ENCODE results near the gene MTA2.
"Not testable (repeated sequence)": the region's sequence is repeated elsewhere in the genome, so short reads cannot be mapped to it uniquely, and the experiment has no call there.

DNA sequence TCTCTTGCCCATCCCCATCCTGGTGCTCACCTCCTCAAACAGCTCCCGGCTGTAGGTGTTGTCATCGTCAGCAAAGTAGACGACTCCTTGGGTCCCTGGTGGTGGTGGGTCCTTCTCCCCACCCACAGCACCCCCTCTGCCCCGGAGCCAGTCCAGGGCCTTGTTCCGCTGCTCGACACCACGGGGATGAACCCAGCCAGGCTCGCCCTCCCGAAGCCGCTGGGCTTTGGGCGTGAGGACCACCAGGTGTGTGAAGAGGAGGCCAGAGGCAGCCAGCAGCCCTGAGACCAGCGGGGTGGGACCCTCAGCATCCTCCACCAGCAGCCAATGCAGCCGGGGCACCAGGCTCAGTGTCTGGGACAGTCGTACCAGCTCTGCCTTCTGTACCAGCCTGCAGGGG lies 15.3 kb upstream of the MTA2 start:
- TF ChIP-seq POLR2A (IDR thresholded peaks at IDR 0.05), result not testable (repeated sequence)
- TF ChIP-seq, protein P1, sequence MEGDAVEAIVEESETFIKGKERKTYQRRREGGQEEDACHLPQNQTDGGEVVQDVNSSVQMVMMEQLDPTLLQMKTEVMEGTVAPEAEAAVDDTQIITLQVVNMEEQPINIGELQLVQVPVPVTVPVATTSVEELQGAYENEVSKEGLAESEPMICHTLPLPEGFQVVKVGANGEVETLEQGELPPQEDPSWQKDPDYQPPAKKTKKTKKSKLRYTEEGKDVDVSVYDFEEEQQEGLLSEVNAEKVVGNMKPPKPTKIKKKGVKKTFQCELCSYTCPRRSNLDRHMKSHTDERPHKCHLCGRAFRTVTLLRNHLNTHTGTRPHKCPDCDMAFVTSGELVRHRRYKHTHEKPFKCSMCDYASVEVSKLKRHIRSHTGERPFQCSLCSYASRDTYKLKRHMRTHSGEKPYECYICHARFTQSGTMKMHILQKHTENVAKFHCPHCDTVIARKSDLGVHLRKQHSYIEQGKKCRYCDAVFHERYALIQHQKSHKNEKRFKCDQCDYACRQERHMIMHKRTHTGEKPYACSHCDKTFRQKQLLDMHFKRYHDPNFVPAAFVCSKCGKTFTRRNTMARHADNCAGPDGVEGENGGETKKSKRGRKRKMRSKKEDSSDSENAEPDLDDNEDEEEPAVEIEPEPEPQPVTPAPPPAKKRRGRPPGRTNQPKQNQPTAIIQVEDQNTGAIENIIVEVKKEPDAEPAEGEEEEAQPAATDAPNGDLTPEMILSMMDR (IDR thresholded peaks at IDR 0.05), result not testable (repeated sequence)
